GM23248 (cell line): ENCODE measurements around the gene CD151.
A peak's percentile ranks its signal among the peaks of the same experiment; 100 is the strongest.

Experiments used
- EZH2 ChIP-seq: fragments of 200-600 bp; sonication (generic); IDR thresholded peaks from 2 replicates; pipeline ENCODE4 v1.6.1; 2018; ENCODE audit warnings: antibody characterized with exemption, mild to moderate bottlenecking; ENCODE audit not compliant: insufficient read depth, poor library complexity, severe bottlenecking
- EZH2phosphoT487 ChIP-seq: fragments of 200-600 bp; sonication (generic); IDR thresholded peaks from 2 replicates; pipeline ENCODE4 v1.6.1; 2018; ENCODE audit warnings: antibody characterized with exemption, moderate library complexity, mild to moderate bottlenecking, low read depth; ENCODE audit not compliant: insufficient read depth

DNA sequence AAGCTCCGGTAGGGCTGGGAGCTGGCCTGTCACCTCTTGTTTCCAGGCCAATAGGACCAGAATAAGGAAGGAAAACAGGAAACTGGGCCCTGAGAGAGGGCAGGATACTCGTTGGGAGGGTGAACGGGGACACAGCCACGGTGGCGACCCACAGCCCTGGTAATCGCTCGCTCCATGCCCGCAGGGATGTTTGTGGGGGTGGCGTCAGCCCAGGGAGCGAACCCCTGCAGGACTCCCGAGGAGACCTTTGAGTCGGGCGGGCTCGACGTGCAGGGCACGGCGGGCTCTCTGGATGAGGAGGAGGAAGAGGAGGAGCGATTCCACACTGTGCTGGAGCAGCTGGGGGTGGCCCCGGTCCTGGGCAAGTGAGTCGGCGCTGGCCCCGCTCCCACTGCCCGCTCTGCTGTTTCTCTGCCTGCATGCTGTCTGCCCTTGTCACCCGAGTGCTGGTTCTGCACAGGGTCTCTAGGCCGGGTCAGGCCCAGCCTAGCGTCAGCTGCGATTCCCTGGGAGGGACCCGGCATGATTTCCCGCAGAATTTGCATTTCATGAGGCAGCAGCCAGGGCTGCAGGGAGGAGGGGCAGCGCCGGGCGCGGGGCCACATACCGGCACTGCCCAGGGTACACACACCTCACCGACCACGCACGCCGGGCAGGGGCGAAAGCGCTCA lies 3.4 kb upstream of the CD151 start:
- TF ChIP-seq EZH2, result peak; percentile 21
- no peak for TF ChIP-seq EZH2phosphoT487
